Measurements from ENCODE around the gene CTNNA2.

CTNNA2 gene

GRCh38 chr2:79619442-79619841, 106.6 kb downstream of the CTNNA2 start:
- no peak for DNase-seq

- no peak for DNase-seq
Measured at GRCh38 chr2:79619976-79620375, 107.1 kb downstream of the CTNNA2 start.

GRCh38 chr2:79620679-79621078, 107.8 kb downstream of the CTNNA2 start:
- no peak for DNase-seq

- no peak for DNase-seq
Measured at GRCh38 chr2:79621252-79621651, 108.4 kb downstream of the CTNNA2 start.

- no peak for DNase-seq
Measured at GRCh38 chr2:79621755-79622154, 108.9 kb downstream of the CTNNA2 start.

GRCh38 chr2:79622508-79622907, 109.7 kb downstream of the CTNNA2 start:
- DNase-seq = no peak

- no peak for DNase-seq
Measured at GRCh38 chr2:79627237-79627636, 114.4 kb downstream of the CTNNA2 start.

GRCh38 chr2:79630060-79630459, 117.2 kb downstream of the CTNNA2 start:
- DNase-seq = no peak

GRCh38 chr2:79630972-79631557, 118.2 kb downstream of the CTNNA2 start:
- DNase-seq = no peak

- DNase-seq = no peak
Measured at GRCh38 chr2:79638410-79638809, 125.6 kb downstream of the CTNNA2 start.

- no peak for DNase-seq
Measured at GRCh38 chr2:79638954-79639353, 126.1 kb downstream of the CTNNA2 start.

- no peak for DNase-seq
Measured at GRCh38 chr2:79640001-79640400, 127.2 kb downstream of the CTNNA2 start.

GRCh38 chr2:79649531-79649930, 136.7 kb downstream of the CTNNA2 start:
- DNase-seq = no peak

- no peak for DNase-seq
Measured at GRCh38 chr2:79660557-79660956, 147.7 kb downstream of the CTNNA2 start.

- DNase-seq = no peak
Measured at GRCh38 chr2:79665091-79665490, 152.2 kb downstream of the CTNNA2 start.

GRCh38 chr2:79666430-79666829, 153.6 kb downstream of the CTNNA2 start:
- no peak for DNase-seq

GRCh38 chr2:79669714-79670113, 156.9 kb downstream of the CTNNA2 start:
- no peak for DNase-seq

- no peak for DNase-seq
Measured at GRCh38 chr2:79670198-79670597, 157.3 kb downstream of the CTNNA2 start.

- no peak for DNase-seq
Measured at GRCh38 chr2:79686884-79687283, 174.0 kb downstream of the CTNNA2 start.

- no peak for DNase-seq
Measured at GRCh38 chr2:79695248-79695647, 182.4 kb downstream of the CTNNA2 start.

- no peak for DNase-seq
Measured at GRCh38 chr2:79697200-79697599, 184.3 kb downstream of the CTNNA2 start.

GRCh38 chr2:79700651-79701050, 187.8 kb downstream of the CTNNA2 start:
- DNase-seq = no peak

GRCh38 chr2:79702905-79703304, 190.1 kb downstream of the CTNNA2 start:
- no peak for DNase-seq

- DNase-seq = no peak
Measured at GRCh38 chr2:79711098-79711497, 198.2 kb downstream of the CTNNA2 start.

- no peak for DNase-seq
Measured at GRCh38 chr2:79713131-79713785, 200.4 kb downstream of the CTNNA2 start.

All from COR-L47 (cell line).